HG03039 (cell line): ENCODE measurements around the gene HSPG2.
"Not testable (repeated sequence)": the region's sequence is repeated elsewhere in the genome, so short reads cannot be mapped to it uniquely, and the experiment has no call there.

ENCODE experiments used
- ATAC-seq: cut with Tn5 transposase; IDR thresholded peaks from one replicate; pipeline ENCODE4 v1.9.1; 2021; ENCODE audit warnings: mild to moderate bottlenecking, moderate library complexity; ENCODE audit not compliant: unreplicated experiment

HSPG2 gene

DNA sequence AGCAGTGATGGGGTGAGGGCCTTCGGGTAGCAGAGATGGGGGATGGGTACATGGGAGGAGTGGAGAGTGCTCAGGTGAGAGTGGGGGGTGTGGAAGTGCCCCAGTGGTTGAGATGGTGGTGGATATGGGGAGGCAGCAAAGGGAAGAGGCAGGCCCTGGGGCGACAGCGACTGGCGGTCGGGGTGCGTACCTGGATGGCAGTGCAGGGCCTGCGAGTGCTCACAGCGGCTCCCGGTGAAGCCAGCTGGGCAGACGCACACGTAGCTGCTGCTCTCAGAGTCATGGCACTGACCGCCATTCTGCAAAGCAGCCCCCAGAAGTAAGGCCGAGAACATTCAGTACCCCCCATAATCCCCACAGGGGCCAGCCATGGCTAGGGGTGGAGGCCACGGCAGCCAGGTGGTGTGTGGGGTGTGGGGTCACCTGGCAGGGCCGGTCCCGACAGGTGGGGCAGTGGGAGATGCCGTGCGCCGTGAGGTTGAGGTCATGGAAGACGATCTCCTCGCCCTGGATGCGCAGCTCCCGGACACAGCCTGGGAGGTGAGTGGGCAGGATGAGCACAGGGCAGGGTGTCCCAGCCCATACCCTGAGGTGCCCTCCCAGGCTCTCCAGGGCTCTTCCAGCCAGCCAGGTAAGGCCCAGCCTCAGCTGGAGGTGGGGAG lies 106.2 kb downstream of the HSPG2 start:
- ATAC-seq = no peak

DNA sequence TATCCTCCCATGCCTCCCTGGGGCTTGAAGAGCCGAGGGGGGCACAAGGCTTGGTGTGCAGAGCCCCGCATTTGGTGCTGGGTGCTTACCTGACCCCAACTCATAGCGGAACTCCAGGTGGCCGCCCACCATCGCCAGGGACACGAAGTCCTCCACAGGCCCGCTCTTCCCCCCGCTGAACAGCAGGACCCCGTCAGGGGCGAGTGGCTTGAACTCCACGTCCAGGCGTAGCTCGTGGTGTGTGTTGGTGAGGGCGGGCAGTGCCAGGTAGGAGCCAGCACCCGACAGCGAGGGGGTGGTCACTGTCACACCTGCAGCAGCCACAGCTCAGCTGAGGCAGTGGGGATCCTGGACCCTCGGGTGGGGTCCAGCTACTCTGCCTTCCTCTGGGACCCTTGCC lies 107.8 kb downstream of the HSPG2 start:
- no peak for ATAC-seq

DNA sequence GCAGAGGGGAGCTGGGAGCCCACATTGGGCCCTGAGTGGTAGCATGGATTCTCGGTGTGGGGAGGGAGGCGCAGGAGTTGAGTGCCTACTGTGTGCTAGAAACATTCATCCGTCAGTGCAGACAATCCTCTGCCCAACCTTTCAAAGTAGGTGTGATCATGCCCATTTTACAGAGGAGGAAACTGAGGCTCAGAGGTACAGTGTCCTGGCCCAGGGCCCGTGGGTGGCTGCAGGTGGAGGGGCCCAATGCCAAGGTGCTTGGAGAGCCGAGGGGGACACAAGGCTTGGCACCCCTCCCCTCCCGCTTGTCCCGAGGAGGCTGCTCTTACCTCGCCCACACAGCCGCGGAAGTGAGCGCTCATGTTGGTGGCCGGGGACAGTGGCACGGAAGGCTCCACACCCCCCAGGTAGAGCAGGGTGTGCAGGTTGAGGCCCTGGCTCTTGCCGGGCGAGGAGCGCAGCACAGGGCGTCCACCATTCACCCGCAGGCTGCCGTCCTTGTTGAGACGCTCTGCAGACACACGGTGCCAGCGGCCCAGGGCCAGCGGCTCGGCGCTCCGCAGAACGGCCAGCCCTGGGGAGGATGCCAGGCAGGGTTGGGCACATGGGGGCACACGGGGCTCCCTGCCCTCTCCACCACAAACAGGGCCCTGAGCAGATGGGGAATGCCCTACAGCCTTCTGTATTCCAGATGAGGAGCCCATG lies 108.5 kb downstream of the HSPG2 start:
- ATAC-seq = no peak

DNA sequence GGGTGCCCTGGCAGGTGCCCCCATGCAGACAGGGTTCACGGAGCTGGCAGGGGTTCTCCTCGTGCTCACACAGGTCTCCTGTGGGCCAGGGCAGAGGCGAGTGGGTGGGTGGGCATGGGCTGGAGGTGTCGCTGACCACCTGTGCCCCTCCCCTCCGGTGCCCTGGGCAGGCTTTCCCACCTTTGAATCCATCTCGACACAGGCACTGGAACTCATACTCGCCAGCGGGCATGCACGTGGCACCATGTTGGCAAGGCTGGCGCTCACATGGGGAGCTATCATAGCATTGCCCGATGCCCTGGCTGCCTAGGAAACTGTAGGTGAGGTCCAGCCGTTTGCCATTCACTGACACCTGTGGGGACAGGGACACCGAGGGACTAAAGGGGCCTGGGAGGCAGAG lies 109.0 kb downstream of the HSPG2 start:
- ATAC-seq = no peak

DNA sequence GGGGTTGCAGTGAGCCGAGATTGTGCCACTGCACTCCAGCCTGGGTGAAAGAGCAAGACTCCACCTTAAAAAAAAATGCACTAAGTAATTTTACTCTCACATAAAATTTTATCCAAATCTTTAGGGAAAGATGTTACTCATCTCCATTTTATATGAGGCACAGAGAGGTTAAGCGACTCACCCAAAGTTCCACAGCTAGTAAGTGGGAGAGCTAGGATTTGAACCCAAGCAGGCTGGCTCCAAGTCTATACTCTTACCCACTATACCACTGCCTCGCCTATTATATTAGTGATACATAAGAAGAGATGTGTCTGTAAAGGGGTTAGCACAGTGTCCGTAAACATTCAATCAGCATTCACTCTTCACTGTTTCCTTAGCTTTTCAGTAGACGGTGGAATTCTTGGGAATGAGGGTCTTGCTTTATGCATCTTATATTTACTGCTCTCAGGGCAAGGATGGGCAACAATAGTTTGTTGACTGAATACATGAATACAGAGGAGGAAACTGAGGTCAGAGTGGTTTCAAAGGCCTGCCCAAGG lies 109.9 kb downstream of the HSPG2 start:
- ATAC-seq = no peak

DNA sequence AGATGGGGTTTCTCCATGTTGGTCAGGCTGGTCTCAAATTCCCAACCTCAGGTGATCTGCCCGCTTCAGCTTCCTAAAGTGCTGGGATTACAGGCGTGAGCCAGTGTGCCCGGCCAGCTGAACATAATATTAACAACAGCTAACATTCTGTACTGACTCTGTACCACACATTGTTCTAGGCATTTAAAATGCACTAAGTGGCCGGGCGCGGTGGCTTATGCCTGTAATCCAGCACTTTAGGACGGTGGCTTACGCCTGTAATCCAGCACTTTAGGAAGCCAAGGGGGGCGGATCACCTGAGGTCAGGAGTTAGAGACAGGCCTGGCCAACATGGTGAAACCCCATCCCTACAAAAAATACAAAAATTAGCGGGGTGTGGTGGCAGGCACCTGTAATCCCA lies 110.4 kb downstream of the HSPG2 start:
- ATAC-seq = not testable (repeated sequence)

DNA sequence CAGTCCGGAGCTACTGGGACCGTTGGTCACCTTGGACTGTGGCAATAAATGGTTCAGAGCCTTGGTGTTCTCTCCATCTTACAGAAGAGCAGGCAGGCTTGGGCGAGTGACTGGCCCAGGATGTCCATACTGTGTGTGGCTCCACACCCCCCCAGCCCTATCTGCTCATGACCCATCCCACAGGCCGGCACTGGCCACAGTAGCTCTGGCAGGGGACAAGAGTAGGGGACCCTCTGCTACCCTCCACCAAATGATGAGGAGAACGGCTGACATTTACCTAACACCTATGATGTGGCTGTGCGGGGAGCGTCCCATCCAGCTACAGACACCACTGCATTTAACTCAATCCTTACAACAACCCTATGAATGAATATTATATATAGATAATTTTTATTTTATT lies 111.7 kb downstream of the HSPG2 start:
- ATAC-seq = no peak

DNA sequence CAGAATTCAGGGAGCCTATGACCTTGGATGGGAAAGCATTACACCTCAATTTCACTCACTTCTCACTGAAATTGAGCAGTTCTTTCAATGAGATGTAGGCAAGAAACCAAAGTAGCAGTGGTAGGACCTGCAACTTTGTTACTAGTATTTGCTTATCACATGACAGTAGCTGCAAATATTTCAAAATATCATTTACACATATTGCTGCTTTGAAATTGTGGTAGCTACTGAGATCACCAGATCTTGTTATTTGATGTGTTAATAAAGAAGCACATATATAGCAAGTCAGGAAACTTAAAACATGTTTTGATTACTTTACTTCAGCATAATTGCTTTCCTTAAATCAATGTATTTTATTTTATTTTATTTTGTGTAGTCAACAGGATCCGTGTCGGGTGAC lies 112.2 kb downstream of the HSPG2 start:
- no peak for ATAC-seq

DNA sequence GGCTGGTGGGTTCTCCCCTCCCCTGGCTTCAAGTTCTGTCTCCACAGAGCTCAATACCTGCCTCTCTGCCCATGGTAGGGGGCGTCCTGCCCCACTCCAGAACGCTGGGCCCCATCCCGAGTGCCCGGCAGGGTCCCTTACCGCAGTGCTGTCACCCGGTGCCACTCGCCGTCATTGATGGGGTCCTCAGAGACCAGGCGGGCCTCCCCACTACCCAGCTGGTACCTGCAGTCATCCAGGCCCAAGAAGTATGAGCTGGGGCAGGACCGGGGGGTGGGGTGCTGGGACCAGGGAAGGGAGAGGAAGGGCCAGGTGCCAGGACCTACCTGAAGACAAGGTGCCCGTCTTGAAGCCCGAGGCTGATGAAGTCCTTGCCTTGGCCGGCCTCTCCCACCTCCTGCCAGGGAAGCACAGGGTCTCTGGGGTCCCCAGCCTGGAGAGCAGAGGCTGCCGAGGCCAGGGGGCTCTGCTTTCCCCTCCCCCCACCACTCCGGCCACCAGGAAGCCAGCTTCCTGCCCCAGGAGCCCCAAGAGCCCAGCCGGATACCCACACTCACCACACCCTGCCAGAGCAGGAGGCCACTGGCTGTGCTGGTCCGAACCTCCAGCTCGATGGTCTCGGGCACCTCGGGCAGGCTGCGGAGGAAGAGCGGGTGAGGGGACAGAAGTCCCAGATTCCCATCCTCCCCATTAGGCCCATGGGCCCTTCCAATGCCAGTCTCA lies 113.0 kb downstream of the HSPG2 start:
- no peak for ATAC-seq

DNA sequence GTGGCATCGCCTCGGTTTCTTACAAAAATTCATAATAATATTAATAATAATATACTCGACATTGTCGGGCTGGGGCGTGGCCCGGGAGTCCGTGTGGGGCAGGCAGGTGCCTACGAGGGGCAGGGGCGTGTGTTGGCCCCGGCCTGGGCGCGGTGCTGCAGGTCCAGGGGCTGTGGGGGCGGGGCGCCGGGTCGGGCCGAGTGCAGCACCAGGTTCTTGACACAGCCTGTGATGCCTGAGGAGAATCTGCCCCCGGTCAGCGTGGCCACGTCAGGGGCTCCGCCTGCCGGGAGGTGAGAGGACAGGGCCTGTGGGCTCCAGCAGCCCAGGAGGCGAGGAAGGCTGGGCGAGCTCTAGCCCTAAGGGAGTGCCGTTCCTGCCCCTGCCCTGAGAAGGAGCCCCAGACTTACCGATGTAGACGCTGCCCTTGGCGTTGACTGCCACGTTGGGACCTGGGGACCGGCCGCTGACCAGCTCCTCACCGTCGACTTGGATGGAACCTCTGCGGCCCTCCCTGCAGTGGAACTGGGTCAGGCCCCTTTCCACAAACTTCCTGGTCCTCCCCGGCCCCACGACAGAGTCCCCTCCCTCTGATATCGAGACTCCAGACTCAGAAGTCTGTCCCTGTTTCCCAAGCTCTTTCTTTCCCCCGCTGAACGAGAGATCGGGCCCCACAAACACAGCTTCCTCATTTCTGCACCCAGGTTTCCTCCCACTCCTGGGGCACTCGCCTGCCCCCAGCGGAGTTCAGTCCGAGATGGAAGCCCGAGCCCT lies 113.7 kb downstream of the HSPG2 start:
- ATAC-seq = no peak

DNA sequence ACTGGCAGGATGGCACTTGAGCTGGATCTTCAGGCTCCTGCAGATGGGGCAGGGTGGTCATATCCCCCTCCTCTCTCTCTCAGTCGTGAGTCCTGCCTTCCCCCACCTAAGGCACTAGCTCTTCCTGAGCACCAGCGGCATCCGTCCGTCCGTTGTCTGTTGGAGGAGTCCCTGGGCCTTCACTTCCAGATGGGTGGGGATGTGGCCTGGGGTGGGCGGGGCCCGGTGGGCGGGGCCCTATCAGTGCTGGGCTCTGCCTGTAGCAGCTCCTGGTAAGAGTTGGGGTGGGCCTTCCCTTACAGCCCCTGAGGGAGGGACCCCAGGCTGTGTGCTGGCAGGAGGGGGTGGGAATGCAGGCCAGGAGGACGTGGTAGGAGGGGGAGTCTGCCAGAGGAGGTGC lies 114.8 kb downstream of the HSPG2 start:
- no peak for ATAC-seq

DNA sequence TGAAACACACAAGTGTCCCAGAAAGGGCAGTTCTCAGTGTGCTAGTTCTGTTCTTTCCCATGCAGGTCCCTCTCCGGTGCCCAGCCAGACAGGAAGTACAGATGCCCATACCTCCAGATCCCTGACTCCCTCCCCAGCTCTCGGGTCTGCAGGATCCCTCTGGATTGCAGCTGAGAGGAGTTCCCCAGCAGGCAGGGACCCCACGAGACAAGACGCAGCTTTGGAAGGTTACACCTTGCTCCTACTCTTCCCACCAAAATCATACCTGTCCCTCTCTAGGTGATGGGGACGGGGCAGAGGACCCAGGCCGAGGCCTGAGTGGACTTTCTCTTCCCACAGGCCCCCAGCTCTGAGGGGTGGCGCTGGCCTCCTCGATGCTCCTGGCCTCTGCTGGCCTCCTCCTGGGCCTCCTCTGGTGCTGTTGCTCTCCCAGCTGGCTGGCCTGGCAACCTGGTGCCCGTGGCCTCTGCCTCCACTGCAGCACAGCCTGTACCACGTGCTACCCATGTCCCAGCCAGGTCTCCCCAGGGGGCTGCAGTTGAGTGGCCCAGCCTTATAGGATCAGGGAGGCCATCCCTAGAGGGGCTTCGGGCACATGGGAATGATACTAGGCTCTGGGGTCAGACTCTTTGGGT lies 115.6 kb downstream of the HSPG2 start:
- no peak for ATAC-seq

DNA sequence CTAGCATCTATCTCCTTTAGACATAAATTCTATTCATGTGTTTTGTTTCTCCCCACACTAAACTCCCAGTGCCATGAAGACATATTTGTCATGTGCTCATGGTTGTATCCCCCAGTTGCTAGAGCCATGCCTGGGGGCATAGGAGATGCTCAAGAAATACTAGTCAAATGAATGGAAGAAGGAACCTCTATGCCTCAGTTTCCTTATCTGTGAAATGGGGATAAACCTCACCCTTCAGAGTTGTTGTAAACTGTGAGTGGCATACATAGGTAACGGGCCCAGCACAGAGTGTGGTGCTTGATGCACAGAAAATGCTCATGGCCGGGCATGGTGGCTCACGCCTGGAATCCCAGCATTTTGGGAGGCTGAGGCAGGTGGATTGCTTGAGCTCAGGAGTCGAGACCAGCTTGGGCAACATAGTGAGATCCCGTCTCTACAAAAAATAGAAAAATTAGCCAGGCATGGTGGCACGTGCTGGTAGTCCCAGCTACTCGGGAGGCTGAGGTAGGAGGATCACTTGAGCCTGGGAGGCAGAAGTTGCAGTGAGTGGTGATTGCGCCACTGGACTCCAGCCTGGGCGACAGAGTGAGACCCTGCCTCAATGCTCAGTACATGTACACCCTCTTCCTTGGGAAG lies 116.4 kb downstream of the HSPG2 start:
- ATAC-seq = no peak

DNA sequence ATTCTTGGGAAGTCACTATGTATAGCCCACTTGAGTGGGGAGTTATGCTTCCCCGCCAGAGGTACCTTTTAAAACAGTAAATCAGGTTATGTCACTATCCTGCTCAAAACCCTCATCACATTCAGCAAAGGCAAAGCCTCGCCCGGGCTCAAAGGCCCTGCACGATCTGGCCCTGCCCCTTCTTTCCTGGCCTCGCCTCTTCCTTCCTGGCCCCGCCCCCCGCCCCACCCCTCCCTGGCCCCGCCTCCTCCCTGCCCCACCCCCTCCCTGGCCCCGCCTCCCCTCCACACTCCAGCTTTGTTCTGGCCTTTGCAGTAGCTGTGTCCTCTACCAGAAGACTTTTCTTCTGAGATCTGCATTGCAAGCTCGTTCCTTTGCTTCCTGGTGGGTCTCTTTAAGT lies 118.5 kb downstream of the HSPG2 start:
- ATAC-seq = no peak

DNA sequence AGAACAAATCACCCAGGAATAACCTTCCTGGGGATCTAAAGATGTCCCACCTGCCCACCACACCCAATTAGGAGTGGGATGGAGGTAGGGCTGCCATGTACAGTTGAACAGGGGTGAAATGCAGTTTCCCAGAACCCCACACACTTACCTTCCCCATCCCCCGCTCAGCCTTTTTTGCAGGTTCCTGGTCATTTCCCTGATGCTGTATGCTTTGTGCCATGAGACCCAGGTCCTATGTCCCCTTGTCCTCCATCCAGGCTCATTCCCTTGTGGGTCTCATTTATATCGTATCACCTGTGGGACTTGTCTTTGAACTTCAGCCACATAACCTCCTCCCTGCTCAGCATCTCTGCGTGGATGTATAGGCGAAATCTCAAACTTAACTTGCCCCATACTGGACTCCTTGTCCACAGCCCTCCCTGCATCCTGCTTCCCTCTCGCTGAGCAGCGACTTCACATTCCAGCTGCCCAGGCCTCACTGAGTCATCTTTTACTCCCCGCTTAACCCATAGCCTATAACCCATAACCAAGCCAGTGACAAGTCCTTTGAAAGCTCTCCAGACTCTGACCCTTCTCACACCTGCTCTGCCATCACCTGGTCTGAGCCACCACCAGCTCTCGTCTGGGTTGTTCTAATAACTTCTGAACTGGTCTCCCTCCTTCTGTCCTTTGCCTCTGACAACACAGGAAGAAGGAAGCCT lies 120.4 kb downstream of the HSPG2 start:
- ATAC-seq = no peak

DNA sequence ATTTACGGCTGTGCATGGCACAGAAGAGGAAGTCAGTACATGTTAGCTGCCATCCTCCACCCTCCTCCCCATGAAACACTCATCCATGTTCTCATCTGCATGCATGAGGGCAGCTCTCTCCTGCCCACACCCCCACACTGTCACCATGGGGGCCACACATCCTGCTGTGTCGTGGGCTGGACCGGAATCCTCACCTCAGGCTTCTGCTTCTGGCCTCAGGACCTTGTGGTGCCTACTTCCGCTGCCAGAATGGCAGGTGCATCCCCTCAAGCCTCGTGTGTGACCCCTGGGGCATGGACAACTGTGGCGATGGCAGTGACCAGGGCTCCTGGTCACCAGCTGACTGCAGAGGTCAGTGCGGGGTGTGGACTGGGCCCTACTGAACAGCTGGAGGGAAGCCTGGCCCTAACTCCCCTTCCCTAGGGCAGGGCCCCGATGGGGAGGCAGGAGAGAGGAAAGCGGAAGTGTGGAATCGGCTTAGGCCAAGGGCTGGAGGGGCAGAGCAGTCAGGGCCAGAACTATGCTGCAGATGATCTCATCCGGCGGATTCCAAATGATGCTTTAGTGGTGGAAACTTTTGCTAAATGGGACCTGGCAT lies 121.3 kb downstream of the HSPG2 start:
- no peak for ATAC-seq

DNA sequence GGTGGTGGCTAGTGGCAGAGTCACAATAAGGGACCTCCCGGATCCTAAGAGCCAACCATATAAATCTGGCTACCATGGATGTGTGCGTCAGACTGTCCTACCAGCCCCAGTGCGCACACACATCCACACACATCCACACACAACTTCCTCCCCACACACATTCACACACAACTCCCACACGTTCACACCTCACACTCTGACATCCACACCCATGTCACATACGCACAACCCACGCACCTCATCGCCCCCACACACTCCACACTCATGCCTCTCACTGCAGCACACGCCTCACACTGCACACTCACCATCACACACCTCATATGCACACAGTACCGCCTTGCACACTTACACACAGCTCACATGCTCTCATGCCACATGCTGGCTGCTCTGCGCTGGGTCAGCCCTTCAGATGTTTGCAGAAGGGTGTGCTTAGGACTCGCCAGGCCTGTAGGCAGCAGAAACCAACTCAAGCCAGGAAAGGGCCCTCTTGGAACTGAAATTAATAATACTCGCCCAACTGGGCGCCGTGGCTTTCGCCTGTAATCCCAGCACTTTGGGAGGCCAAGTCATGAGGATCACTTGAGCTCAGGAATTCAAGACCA lies 122.0 kb downstream of the HSPG2 start:
- ATAC-seq = no peak

DNA sequence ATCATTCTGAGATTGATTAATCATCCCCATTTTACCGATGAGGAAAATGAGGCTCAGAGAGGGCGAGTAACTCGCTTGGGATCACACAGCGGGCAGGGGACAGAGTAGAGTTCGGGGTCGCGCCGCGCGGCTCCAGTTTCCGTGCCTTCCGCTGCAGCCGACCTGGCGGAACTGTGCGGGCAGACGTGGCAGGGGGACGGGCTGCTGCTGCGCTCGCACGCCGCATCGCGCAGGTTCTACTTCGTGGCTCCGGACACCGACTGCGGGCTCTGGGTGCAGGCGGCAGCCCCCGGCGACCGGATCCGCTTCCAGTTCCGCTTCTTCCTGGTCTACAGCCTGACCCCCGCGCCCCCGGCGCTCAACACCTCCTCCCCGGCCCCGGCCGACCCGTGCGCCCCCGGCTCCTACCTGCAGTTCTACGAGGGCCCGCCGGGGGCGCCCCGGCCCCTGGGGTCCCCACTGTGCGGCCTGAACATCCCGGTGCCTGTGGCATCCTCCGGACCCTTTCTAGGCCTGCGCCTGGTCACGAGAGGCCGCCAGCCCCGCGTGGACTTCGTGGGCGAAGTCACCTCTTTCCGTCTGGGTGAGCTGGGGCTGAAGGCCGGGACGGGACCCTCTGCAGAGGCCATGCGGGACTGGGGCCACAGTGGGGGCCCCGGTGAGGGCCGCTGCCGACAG lies 122.7 kb downstream of the HSPG2 start:
- ATAC-seq = no peak
